Neural progenitor cell (in vitro differentiated cells): Measurements from ENCODE around the gene MEG3. TPM values are rescaled to one million over a fixed set of nuclear protein-coding genes. Genes with fewer than 3 reads are reported as not detected.

Experiments
- DNase-seq: peaks from one replicate; pipeline ENCODE4 v3.0.0-alpha.2; 2016; ENCODE audit warnings: low spot score
- H2AFZ ChIP-seq: fragments of 200-600 bp; sonication (generic); replicated peaks from 2 replicates; pipeline ENCODE4 v1.6.1; 2016; ENCODE audit warnings: antibody characterized with exemption
- H3F3A ChIP-seq: fragments of 200-600 bp; sonication (generic); 2 replicates; pipeline ENCODE4 v1.6.1; 2016; ENCODE audit warnings: antibody characterized with exemption, low read depth
- H3K27ac ChIP-seq: fragments of 200-600 bp; sonication (generic); 2 replicates; pipeline ENCODE4 v1.5.1; 2016; ENCODE audit warnings: mild to moderate bottlenecking
- H3K27me3 ChIP-seq: fragments of 200-600 bp; sonication (generic); 2 replicates; pipeline ENCODE4 v1.6.1; 2016; ENCODE audit warnings: mild to moderate bottlenecking, moderate library complexity
- H3K36me3 ChIP-seq: fragments of 200-600 bp; sonication (generic); 2 replicates; pipeline ENCODE4 v1.5.1; 2016
- H3K4me1 ChIP-seq: fragments of 200-600 bp; sonication (generic); 2 replicates; pipeline ENCODE4 v1.6.1; 2016; ENCODE audit warnings: mixed run types
- H3K4me2 ChIP-seq: fragments of 200-600 bp; sonication (generic); 2 replicates; pipeline ENCODE4 v1.6.1; 2016
- H3K4me3 ChIP-seq: fragments of 200-600 bp; sonication (generic); 2 replicates; pipeline ENCODE4 v1.5.1; 2016
- H3K79me2 ChIP-seq: fragments of 200-600 bp; sonication (generic); 2 replicates; pipeline ENCODE4 v1.6.1; 2016; ENCODE audit warnings: low read depth
- H3K9ac ChIP-seq: fragments of 200-600 bp; sonication (generic); 2 replicates; pipeline ENCODE4 v1.6.1; 2016
- H3K9me3 ChIP-seq: fragments of 200-600 bp; sonication (generic); 2 replicates; pipeline ENCODE4 v1.5.1; 2016; ENCODE audit warnings: low read depth
- H4K20me1 ChIP-seq: fragments of 200-600 bp; sonication (generic); 2 replicates; pipeline ENCODE4 v1.6.1; 2016; ENCODE audit warnings: low read depth
- H3K27ac Mint-ChIP-seq: 3 replicates; pipeline ENCODE4 v1.8.0; 2021; ENCODE audit warnings: mixed read lengths
- H3K27me3 Mint-ChIP-seq: 2 replicates; pipeline ENCODE4 v1.8.0; 2022; ENCODE audit warnings: low read depth, mild to moderate bottlenecking, inconsistent platforms, moderate library complexity, mixed read lengths; ENCODE audit not compliant: insufficient read depth
- H3K36me3 Mint-ChIP-seq: 3 replicates; pipeline ENCODE4 v1.8.0; 2021; ENCODE audit warnings: mixed read lengths
- H3K4me1 Mint-ChIP-seq: 3 replicates; pipeline ENCODE4 v1.8.0; 2021; ENCODE audit warnings: mixed read lengths
- H3K4me3 Mint-ChIP-seq: 3 replicates; pipeline ENCODE4 v1.8.0; 2021; ENCODE audit warnings: mild to moderate bottlenecking, moderate library complexity, mixed read lengths
- H3K9me3 Mint-ChIP-seq: 3 replicates; pipeline ENCODE4 v1.8.0; 2020; ENCODE audit warnings: mixed read lengths
- EZH2 ChIP-seq: fragments of 200-600 bp; sonication (generic); IDR thresholded peaks from 2 replicates; pipeline ENCODE4 v1.6.1; 2017; ENCODE audit warnings: antibody characterized with exemption, mild to moderate bottlenecking, moderate library complexity
- EZH2phosphoT487 ChIP-seq: fragments of 200-600 bp; sonication (generic); IDR thresholded peaks from 2 replicates; pipeline ENCODE4 v1.6.1; 2017; ENCODE audit warnings: antibody characterized with exemption
- total RNA-seq: library from RNA; depleted of rRNA; stranded (reverse); fragments of >200 nt; gene quantifications from 2 replicates; pipeline ENCODE4 v1.2.3, GENCODE V29; 2015; ENCODE audit warnings: low replicate concordance
- TF ChIP-seq, protein P1 (sequence below): fragments of 200-600 bp; sonication (generic); IDR thresholded peaks from 2 replicates; pipeline ENCODE4 v1.5.1; 2017; ENCODE audit warnings: antibody characterized with exemption, mild to moderate bottlenecking

The MEG3 gene
- total RNA-seq, 1 donor from 2014 or later: 10.6 TPM

- no peaks in the 10 kb centered on the region for H3K9me3 ChIP-seq
- no peak overlapping the region for H3K9ac ChIP-seq
- no peaks in the 10 kb centered on the region for H3K36me3 ChIP-seq
- no peak overlapping the region for H3K4me3 Mint-ChIP-seq
- no peaks in the 10 kb centered on the region for H4K20me1 ChIP-seq
- no peak for DNase-seq
- H3K27me3 ChIP-seq: no peaks in the 10 kb centered on the region
- H3K27ac Mint-ChIP-seq: no peak overlapping the region
- no peaks in the 10 kb centered on the region for H3F3A ChIP-seq
- TF ChIP-seq EZH2phosphoT487 (no peak), EZH2 (no peak)
- TF ChIP-seq, protein P1, sequence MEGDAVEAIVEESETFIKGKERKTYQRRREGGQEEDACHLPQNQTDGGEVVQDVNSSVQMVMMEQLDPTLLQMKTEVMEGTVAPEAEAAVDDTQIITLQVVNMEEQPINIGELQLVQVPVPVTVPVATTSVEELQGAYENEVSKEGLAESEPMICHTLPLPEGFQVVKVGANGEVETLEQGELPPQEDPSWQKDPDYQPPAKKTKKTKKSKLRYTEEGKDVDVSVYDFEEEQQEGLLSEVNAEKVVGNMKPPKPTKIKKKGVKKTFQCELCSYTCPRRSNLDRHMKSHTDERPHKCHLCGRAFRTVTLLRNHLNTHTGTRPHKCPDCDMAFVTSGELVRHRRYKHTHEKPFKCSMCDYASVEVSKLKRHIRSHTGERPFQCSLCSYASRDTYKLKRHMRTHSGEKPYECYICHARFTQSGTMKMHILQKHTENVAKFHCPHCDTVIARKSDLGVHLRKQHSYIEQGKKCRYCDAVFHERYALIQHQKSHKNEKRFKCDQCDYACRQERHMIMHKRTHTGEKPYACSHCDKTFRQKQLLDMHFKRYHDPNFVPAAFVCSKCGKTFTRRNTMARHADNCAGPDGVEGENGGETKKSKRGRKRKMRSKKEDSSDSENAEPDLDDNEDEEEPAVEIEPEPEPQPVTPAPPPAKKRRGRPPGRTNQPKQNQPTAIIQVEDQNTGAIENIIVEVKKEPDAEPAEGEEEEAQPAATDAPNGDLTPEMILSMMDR: no peak
- no peaks in the 10 kb centered on the region for H3K4me1 ChIP-seq
- peaks cover 9% of the 10 kb centered on the region for H3K9me3 Mint-ChIP-seq
- H3K36me3 Mint-ChIP-seq: no peaks in the 10 kb centered on the region
- H3K27ac ChIP-seq: no peak overlapping the region
- H3K4me1 Mint-ChIP-seq: no peaks in the 10 kb centered on the region
- no peak overlapping the region for H3K4me3 ChIP-seq
- H3K79me2 ChIP-seq: no peaks in the 10 kb centered on the region
- peaks cover under 1% of the 10 kb centered on the region for H3K27me3 Mint-ChIP-seq
- H3K4me2 ChIP-seq: no peak overlapping the region
- H2AFZ ChIP-seq: no peak overlapping the region
Observed at GRCh38 chr14:100866666-100867630, 41.0 kb downstream of the MEG3 start.

GRCh38 chr14:100867631-100868315 lies 41.9 kb downstream of the MEG3 start:
- no peaks in the 10 kb centered on the region for H3K9me3 ChIP-seq
- Mint-ChIP-seq H3K4me3 (no peak overlapping the region), H3K9me3 (peaks cover 9% of the 10 kb centered on the region), H3K36me3 (no peaks in the 10 kb centered on the region), H3K27me3 (no peaks in the 10 kb centered on the region), H3K4me1 (peaks cover 1% of the 10 kb centered on the region), H3K27ac (no peak overlapping the region)
- no peaks in the 10 kb centered on the region for H3K79me2 ChIP-seq
- H3K27ac ChIP-seq: no peak overlapping the region
- H3K9ac ChIP-seq: no peak overlapping the region
- H3K27me3 ChIP-seq: no peaks in the 10 kb centered on the region
- no peak overlapping the region for H3K4me2 ChIP-seq
- H3K36me3 ChIP-seq: no peaks in the 10 kb centered on the region
- H4K20me1 ChIP-seq: no peaks in the 10 kb centered on the region
- H2AFZ ChIP-seq: no peak overlapping the region
- no peak for DNase-seq
- H3K4me3 ChIP-seq: no peak overlapping the region
- TF ChIP-seq, protein P1: no peak
- TF ChIP-seq EZH2phosphoT487: no peak
- no peak for TF ChIP-seq EZH2
- no peaks in the 10 kb centered on the region for H3K4me1 ChIP-seq
- H3F3A ChIP-seq: no peaks in the 10 kb centered on the region

GRCh38 chr14:100868621-100869370 lies 42.9 kb downstream of the MEG3 start:
- Mint-ChIP-seq H3K4me1 (peaks cover 3% of the 10 kb centered on the region), H3K27ac (peak overlapping the region; percentile 29), H3K27me3 (peaks cover 4% of the 10 kb centered on the region), H3K9me3 (peaks cover 13% of the 10 kb centered on the region), H3K36me3 (no peaks in the 10 kb centered on the region), H3K4me3 (no peak overlapping the region)
- no peak overlapping the region for H3K27ac ChIP-seq
- H3K36me3 ChIP-seq: no peaks in the 10 kb centered on the region
- no peaks in the 10 kb centered on the region for H3K9me3 ChIP-seq
- H3K4me3 ChIP-seq: no peak overlapping the region
- no peaks in the 10 kb centered on the region for H3K4me1 ChIP-seq
- no peaks in the 10 kb centered on the region for H4K20me1 ChIP-seq
- no peak overlapping the region for H3K9ac ChIP-seq
- DNase-seq: no peak
- no peaks in the 10 kb centered on the region for H3F3A ChIP-seq
- H2AFZ ChIP-seq: no peak overlapping the region
- H3K27me3 ChIP-seq: no peaks in the 10 kb centered on the region
- no peak overlapping the region for H3K4me2 ChIP-seq
- H3K79me2 ChIP-seq: no peaks in the 10 kb centered on the region
- TF ChIP-seq EZH2 (no peak), EZH2phosphoT487 (no peak)
- TF ChIP-seq, protein P1: no peak
